ENCODE results near the gene SNX5.

- no peak for TF ChIP-seq CTCF (IDR thresholded peaks at IDR 0.05)
- TF ChIP-seq POLR2A (IDR thresholded peaks at IDR 0.05) = no peak
Measured at GRCh38 chr20:17925940-17926300, 42.7 kb downstream of the SNX5 start.
